HG02884 (cell line): ENCODE measurements around the gene RAB6B.

ENCODE experiments used
- ATAC-seq: cut with Tn5 transposase; IDR thresholded peaks from one replicate; pipeline ENCODE4 v1.9.1; 2021; ENCODE audit warnings: mild to moderate bottlenecking, moderate library complexity; ENCODE audit not compliant: unreplicated experiment

Gene RAB6B

DNA sequence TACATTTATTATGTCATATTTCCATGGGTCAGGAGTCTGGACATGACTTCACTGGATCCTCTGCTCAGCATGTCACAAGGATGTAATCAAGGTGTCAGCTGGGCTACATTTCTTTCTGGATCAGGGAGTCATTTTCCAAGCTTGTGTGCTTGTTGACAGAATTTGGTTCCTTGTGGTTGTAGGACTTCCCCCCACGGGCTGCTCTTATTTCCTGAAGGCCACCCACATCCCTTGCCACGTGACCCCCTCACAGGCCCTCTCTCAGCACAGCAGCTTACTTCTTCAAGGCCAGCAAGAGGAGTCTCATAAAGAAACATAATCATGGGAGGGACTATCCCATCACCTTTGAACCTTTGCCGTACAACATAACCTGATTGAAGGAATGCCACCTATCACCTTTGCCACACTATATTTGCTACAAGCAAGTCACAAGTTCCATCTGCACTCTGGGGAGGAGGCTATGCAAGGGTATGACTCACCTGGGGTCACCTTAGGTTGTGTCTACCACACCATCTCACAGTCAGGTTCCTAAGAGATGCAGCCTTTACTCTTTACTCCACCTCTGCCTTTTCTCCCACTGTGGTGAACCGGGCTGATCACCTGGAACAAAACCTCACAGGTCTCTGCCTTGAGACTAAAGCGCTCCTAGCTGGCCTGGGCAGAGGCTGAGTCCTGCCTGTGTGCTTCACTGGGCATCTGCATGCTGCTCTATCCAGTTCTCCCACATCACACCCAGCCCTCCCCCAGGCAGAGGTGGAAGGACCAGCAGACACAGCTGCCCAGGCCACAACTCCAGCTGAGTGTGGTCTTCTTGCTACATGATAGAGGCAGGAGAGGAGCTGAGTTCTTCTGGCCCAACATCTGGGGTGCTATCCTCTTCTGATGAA is 13.5 kb downstream of the RAB6B start:
- no peak for ATAC-seq

- ATAC-seq = no peak
Observed at GRCh38 chr3:133881492-133881891, 14.2 kb downstream of the RAB6B start.

- no peak for ATAC-seq
Observed at GRCh38 chr3:133880886-133881455, 14.7 kb downstream of the RAB6B start.

DNA sequence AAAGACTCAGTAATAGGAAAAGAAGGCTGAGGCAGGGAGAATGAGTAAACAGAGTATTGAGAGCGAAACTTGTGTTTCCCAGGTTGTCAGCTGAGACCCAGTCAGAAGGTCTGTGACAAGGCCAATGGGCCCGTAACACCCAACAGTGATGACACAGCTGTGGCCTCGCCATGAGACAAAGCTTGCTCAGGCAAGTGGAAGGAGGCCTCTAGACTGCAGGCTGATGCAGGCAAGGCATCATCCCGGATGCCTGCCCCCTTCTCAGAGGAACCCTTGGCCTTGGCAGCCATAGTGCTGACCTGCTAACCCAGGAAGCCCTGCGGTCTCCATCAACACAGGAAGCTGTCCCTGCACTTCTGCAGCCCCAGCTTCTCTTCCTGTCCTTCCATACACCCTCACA is 15.4 kb downstream of the RAB6B start:
- ATAC-seq = no peak

DNA sequence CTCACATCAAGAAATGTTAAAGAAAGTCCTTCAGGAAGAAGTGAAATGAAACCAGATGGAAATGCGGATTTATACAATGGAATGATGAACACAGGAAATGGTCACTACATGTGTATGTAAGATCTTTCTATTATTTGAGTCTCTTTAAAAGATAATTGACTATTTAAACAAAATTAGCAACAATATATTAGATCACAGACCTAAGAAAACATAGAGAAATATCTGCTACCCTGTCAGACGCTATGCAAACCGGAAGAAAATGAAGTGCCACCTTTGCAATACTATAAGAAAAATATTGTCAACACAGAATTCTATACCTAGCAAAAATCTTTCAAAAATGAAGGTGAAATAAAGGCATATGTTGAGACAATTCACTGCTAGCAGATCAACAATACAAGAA is 17.2 kb downstream of the RAB6B start:
- no peak for ATAC-seq

DNA sequence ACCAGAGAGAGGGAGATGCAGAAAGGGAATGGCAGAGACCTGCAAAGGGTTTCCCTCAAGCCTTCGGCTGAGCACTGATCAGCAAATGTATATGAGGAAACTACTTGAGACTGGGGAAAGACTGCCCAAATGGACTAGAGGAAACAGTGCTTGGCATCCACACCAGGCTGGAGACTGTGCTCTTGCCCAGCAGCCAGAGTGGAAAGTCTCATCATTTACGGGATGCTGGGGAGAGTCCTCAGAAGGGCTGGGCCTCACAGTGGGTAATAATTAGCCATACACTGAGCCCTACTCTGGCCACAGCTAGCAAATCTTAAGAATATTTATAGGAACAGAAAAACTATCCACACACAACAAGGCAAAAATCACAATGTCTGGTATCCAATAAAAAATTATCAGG is 18.5 kb downstream of the RAB6B start:
- no peak for ATAC-seq

GRCh38 chr3:133874761-133875438 is 20.8 kb downstream of the RAB6B start:
- ATAC-seq = no peak

DNA sequence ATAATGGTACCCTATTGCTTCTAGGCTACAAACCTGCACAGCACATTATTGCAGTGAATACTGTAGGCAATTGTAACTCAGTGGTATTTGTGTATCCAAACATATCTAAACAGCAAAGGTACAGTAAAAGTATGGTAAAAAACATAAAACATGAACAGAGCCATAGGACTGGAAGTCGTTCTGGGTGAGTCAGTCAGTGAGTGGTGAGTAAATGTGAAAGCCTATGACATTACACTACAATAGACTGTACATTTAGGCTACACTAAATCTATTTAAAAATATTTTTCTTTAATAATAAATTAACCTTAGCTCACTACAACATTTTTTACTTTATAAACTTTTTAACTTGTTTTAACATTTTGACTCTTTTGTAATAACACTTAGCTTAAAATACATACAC is 21.3 kb downstream of the RAB6B start:
- no peak for ATAC-seq

DNA sequence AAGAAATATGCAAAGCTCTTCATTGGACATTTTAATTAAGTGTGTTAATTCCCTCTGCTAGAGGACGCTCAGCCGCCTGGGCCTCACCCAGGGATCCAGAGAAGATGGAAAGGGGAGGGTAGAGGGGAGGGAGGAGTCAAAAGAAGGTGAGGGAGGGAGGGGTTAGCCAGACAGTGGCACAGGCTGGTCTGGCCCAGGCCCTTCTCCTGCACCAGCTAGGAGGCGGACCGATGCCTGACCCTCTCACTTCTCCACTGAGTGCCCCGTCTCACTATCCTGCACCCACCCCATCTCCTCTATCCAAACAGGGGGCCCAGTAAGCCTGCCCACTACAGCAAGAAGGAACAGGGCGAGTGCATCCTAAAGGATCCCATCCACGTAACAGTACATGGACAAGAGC is 22.9 kb downstream of the RAB6B start:
- ATAC-seq = no peak

- no peak for ATAC-seq
Observed at GRCh38 chr3:133872161-133872560, 23.5 kb downstream of the RAB6B start.

DNA sequence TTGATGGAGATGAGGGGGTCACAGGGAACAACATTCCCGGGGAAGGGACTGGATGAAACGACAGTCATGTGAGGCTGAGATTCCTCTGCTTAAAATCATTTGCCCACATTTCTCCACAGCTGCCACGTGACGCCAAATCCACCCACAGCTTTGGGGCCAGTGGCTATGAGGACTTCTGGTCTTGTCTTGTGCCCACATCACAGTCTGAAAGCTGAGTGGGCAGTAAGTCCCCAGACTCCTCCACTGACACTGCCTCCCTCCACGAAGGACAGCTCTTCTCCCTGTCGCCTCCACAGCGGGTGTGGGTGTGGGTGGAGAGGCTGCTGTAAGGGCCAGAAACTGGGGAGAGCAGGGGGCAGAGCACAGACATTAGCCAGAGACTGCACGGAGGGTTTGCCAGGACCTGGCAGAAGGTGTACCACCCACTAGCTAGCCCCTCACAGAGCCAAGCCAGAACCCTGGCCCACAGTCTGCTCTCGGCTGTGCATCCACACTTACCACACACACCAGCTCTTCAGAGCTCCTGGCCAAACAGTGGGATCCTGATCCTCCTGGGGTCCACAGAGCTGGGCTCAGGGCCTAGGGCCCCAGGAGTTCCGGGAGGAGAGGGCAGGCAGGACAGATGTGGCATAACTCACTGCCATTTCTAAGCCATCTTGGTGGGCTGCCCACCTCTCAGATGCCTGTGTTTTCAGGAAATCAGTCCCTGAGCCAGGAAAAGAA is 24.2 kb downstream of the RAB6B start:
- no peak for ATAC-seq

GRCh38 chr3:133870822-133871221 is 24.9 kb downstream of the RAB6B start:
- no peak for ATAC-seq

- no peak for ATAC-seq
Observed at GRCh38 chr3:133869586-133869985, 26.1 kb downstream of the RAB6B start.

DNA sequence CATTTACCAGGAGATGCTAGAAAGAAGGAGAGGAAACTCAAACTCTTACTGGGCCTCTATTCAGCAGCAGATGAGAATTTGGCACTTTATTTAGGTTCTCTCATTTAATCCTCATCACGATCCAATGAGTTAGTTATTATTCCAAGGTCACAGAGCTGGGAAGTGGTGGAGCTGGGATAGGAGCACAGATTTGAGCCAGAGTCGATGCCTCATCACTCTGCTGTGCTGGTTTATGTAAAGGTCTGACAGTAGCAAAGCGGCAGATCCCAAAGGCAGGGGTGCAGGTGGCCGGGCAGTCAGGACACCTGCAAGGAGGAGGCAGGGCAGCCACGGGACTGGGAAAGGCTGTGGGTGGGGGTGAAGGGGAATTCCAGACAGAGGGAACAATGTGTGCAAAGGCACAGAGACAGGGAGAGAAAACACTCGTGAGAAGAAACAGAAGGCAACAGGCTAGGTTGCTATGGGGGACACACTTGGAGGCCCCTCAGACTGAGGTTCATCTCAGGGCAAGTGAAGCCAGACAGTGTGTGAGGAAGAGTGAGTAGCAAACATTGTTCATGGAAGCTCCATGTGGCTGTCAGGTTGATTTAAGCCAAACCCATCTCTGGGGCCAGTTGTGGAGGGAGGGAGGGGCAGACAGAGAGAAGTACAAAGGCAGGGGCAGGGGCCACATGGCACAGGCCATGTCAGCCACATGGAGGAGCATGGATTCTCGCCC is 26.8 kb downstream of the RAB6B start:
- ATAC-seq = no peak

DNA sequence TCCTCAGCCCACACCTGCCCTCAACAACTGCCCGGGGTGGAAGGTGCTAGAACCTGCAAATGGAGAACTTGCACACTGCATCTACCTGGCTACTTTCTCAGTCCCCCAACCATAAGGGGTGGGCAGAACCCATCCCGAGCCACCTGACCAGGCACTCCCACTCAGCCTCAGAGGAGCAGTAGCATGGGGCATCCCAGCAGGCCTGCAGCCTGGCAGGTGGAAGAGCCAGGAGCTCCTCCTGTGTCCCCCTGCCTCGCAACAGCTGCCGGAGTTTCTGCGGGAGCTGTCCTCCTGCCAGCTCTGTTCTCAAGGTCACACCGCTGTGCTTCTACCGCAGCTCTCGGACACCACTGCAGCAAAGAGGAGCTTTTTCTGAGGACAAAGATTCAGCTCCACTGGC is 27.5 kb downstream of the RAB6B start:
- ATAC-seq = no peak

DNA sequence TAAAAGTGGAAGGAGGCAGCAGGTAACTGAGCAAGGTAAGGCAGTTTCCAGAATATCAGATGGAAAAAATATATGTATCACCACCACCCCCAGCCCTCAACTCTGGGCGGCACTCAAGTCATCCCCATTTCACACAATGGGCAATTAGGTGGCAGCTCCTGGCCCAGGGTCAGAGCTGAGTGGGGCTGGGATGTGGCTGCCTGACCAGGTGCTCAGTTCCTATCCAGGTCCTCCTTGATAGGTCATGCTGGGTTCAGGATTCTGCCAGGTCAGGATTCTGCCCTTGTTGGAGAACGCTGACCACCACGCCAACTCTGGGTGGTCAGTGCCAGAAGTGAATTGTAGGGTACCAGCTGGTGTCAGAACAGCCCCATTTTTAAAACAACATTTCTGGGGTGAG is 29.5 kb downstream of the RAB6B start:
- no peak for ATAC-seq

- no peak for ATAC-seq
Observed at GRCh38 chr3:133865136-133865855, 30.4 kb downstream of the RAB6B start.

DNA sequence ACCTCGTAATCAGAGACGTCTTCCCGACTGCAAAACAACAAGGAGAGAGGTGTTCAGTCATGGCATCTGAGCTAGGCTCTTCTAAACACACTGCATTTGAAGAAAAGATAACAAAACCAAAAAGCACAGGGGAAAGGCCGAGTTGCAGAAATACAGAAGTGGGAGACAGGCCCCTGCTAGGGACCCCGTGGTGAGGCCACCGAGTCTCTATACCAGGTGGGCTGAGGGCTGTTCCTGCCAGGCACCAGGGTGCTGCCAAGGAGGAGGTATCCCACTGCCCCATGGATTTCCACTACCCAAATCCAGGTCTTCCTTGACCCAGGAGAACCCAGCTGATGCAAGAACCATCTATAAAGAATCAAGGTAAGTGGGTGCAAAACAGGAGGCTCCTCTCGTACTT is 31.1 kb downstream of the RAB6B start:
- ATAC-seq = no peak

- no peak for ATAC-seq
Observed at GRCh38 chr3:133863911-133864310, 31.8 kb downstream of the RAB6B start.

DNA sequence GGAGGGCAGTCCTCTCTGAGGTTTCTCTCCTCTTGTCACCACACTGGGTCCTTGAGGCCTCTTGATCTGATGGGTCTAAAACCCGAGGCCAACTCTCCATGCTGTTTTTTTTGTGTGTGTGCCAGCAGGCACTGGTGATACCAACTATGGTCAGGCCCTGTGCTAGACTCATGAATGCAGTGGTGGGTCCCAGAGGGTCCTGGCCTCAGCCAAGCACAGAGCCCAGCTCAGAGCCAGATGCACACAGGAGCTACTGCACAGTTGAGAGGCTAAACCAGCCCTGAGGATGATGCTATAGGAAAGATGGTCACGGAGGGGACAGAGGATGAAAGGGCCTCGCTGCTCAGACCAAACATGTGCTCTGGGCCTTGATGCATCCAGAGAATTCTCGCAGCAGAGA is 33.5 kb downstream of the RAB6B start:
- ATAC-seq = no peak
